ENCODE measurements around the gene LRFN5. TPM values are rescaled to one million over a fixed set of nuclear protein-coding genes. Genes with fewer than 3 reads are reported as not detected.
A peak's percentile ranks its signal among the peaks of the same experiment; 100 is the strongest.
"Not testable (repeated sequence)": the region's sequence is repeated elsewhere in the genome, so short reads cannot be mapped to it uniquely, and the experiment has no call there.

The LRFN5 gene
- total and polyA plus RNA-seq, 2 experiments from 2014 or later = 2.1 to 2.2 TPM

- TF ChIP-seq CTCF (IDR thresholded peaks at IDR 0.05; ENCODE audit: low read depth, low read length) = no peak
- Histone ChIP-seq H3K27ac (no peak overlapping the region), H3K9me3 (ENCODE audit: low read depth) (no peaks in the 10 kb centered on the region), H3K27me3 (no peaks in the 10 kb centered on the region), H3K4me3 (no peak overlapping the region), H3K36me3 (no peaks in the 10 kb centered on the region), H3K4me1 (ENCODE audit: low read depth) (no peaks in the 10 kb centered on the region)
- DNase-seq (ENCODE audit: low read depth in 1 of 2, low spot score in 1 of 2) = peak in 1 of 2 donors; percentile 6
These were observed 56.8 kb downstream of the LRFN5 start for GRCh38 chr14:41663473-41663850.

- no peak for TF ChIP-seq CTCF (IDR thresholded peaks at IDR 0.05; ENCODE audit: low read depth, low read length)
- H3K4me1 ChIP-seq (ENCODE audit: low read depth) = no peaks in the 10 kb centered on the region
- no peaks in the 10 kb centered on the region for H3K9me3 ChIP-seq (ENCODE audit: low read depth)
- H3K27ac ChIP-seq = no peak overlapping the region
- no peaks in the 10 kb centered on the region for H3K36me3 ChIP-seq
- no peak overlapping the region for H3K4me3 ChIP-seq
- no peaks in the 10 kb centered on the region for H3K27me3 ChIP-seq
- no peak for DNase-seq (ENCODE audit: low read depth in 1 of 2, low spot score in 1 of 2)
These were observed 59.6 kb downstream of the LRFN5 start for GRCh38 chr14:41666301-41666700.

GRCh38 chr14:41668356-41668755 is 61.7 kb downstream of the LRFN5 start:
- H3K36me3 ChIP-seq = no peaks in the 10 kb centered on the region
- H3K4me3 ChIP-seq = no peak overlapping the region
- H3K27me3 ChIP-seq = no peaks in the 10 kb centered on the region
- DNase-seq (ENCODE audit: low read depth in 1 of 2, low spot score in 1 of 2) = peak in 1 of 2 donors; percentile 2
- no peaks in the 10 kb centered on the region for H3K4me1 ChIP-seq (ENCODE audit: low read depth)
- no peaks in the 10 kb centered on the region for H3K9me3 ChIP-seq (ENCODE audit: low read depth)
- no peak for TF ChIP-seq CTCF (IDR thresholded peaks at IDR 0.05; ENCODE audit: low read depth, low read length)
- H3K27ac ChIP-seq = no peak overlapping the region

- not testable (repeated sequence) for H3K27ac ChIP-seq; H3K36me3 ChIP-seq; H3K4me3 ChIP-seq; H3K4me1 ChIP-seq (ENCODE audit: low read depth); DNase-seq (ENCODE audit: low read depth in 1 of 2, low spot score in 1 of 2); H3K9me3 ChIP-seq (ENCODE audit: low read depth); H3K27me3 ChIP-seq
These were observed 66.9 kb downstream of the LRFN5 start for GRCh38 chr14:41673601-41674000.

GRCh38 chr14:41674511-41674971 is 67.9 kb downstream of the LRFN5 start:
- H3K9me3 ChIP-seq (ENCODE audit: low read depth); DNase-seq (ENCODE audit: low read depth in 1 of 2, low spot score in 1 of 2); H3K4me3 ChIP-seq; H3K27ac ChIP-seq; H3K27me3 ChIP-seq; H3K36me3 ChIP-seq; H3K4me1 ChIP-seq (ENCODE audit: low read depth): not testable (repeated sequence)

GRCh38 chr14:41699486-41699885 is 92.8 kb downstream of the LRFN5 start:
- DNase-seq (ENCODE audit: low read depth in 1 of 2, low spot score in 1 of 2) = no peak
- Histone ChIP-seq H3K36me3 (no peaks in the 10 kb centered on the region), H3K27ac (no peak overlapping the region), H3K4me3 (no peak overlapping the region), H3K9me3 (ENCODE audit: low read depth) (no peaks in the 10 kb centered on the region), H3K27me3 (no peaks in the 10 kb centered on the region), H3K4me1 (ENCODE audit: low read depth) (no peaks in the 10 kb centered on the region)
- TF ChIP-seq CTCF (IDR thresholded peaks at IDR 0.05; ENCODE audit: low read depth, low read length) = no peak

Data from cardiac muscle cell (in vitro differentiated cells and primary cell).